ENCODE data around the gene ECI1. TPM values are rescaled to one million over a fixed set of nuclear protein-coding genes. Genes with fewer than 3 reads are reported as not detected.

ECI1 gene
- total RNA-seq, 1 experiment from 2014 or later, result 95.4 TPM

DNA sequence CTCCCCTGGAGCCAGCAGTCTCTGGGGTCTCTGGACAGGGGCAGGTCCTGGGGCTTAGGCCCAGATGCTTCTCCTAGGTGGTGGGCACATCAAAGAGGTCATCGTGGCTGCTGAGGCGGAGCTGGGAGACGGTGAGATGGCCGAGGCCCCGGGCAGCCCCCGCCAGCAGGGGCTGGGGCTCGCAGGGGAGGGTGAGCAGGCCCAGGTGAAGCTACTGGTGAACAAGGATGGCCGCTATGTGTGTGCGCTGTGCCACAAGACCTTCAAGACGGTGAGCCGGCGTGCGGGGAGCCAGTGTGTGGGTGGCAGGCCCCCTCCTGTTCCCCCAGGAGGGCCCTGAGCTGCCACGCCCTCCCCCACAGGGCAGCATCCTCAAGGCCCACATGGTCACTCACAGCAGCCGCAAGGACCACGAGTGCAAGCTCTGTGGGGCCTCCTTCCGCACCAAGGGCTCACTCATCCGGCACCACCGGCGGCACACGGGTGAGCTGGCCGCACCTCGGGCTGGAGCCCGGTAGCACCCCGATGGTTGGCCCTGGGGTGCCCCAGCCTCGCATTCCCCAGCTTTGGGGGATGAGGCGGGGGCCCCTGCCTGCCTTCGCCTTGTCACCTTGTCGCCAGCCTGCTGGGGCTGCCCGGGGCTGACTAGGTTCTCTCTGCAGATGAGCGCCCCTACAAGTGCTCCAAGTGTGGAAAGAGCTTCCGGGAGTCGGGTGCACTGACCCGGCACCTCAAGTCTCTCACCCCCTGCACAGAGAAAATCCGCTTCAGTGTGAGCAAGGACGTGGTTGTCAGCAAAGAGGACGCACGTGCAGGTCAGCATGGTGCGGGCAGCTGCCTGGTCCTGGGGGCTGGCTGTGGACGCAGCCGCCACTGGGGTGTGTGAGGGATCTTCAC is 19.0 kb downstream of the ECI1 start:
- H3K4me1 ChIP-seq (ENCODE audit: insufficient read depth, low read length), result no peaks in the 10 kb centered on the region
- no peak overlapping the region for H3K4ac ChIP-seq (ENCODE audit: low read depth, low read length)
- no peak overlapping the region for H3K18ac ChIP-seq (ENCODE audit: insufficient read length, low read depth, low read length)
- H3K79me2 ChIP-seq (ENCODE audit: insufficient read depth, low read length), result no peaks in the 10 kb centered on the region
- no peak overlapping the region for H4K91ac ChIP-seq (ENCODE audit: insufficient read length, low read depth, low read length)
- peaks cover 2% of the 10 kb centered on the region; the same call in 1 of the 2 replicates for H3K27me3 ChIP-seq (ENCODE audit: insufficient read depth, low read length)
- no peak overlapping the region for H2BK120ac ChIP-seq (ENCODE audit: low read depth, low read length, poor library complexity, severe bottlenecking)
- H3K4me1 Mint-ChIP-seq, result no peaks in the 10 kb centered on the region
- no peak overlapping the region for H2AFZ ChIP-seq (ENCODE audit: low read length)
- no peak overlapping the region for H3K14ac ChIP-seq (ENCODE audit: insufficient read depth, low read length)
- peaks cover 2 to 28% (median 18%) of the 10 kb centered on the region in 3 experiments; a peak in 6 of 7 replicates for H3K36me3 Mint-ChIP-seq (ENCODE audit: insufficient read depth in 1 of 3, low read depth in 3 of 3)
- no peak overlapping the region for H2BK12ac ChIP-seq (ENCODE audit: insufficient read length, low read depth, low read length)
- no peak for DNase-seq
- TF ChIP-seq, protein P1, sequence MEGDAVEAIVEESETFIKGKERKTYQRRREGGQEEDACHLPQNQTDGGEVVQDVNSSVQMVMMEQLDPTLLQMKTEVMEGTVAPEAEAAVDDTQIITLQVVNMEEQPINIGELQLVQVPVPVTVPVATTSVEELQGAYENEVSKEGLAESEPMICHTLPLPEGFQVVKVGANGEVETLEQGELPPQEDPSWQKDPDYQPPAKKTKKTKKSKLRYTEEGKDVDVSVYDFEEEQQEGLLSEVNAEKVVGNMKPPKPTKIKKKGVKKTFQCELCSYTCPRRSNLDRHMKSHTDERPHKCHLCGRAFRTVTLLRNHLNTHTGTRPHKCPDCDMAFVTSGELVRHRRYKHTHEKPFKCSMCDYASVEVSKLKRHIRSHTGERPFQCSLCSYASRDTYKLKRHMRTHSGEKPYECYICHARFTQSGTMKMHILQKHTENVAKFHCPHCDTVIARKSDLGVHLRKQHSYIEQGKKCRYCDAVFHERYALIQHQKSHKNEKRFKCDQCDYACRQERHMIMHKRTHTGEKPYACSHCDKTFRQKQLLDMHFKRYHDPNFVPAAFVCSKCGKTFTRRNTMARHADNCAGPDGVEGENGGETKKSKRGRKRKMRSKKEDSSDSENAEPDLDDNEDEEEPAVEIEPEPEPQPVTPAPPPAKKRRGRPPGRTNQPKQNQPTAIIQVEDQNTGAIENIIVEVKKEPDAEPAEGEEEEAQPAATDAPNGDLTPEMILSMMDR (conservative IDR thresholded peaks at IDR 0.05), result no peak
- peaks cover 12% of the 10 kb centered on the region for H3K23me2 ChIP-seq (ENCODE audit: insufficient read length, low read depth, low read length, poor library complexity, severe bottlenecking)
- H3K9me3 ChIP-seq (ENCODE audit: control insufficient read depth, low read depth, low read length), result no peaks in the 10 kb centered on the region
- no peak overlapping the region for H4K8ac ChIP-seq (replicated peaks; ENCODE audit: insufficient read length, low read depth, low read length)
- no peak overlapping the region for H3K9ac ChIP-seq (ENCODE audit: extremely low read depth, insufficient read length, low read length)
- no peak overlapping the region for H2AK5ac ChIP-seq (ENCODE audit: insufficient read length, low read length)
- H3K27me3 Mint-ChIP-seq (ENCODE audit: low read depth), result peaks cover 9% of the 10 kb centered on the region
- H2BK20ac ChIP-seq (ENCODE audit: low read depth, low read length, poor library complexity, severe bottlenecking), result no peak overlapping the region
- H3T11ph ChIP-seq (ENCODE audit: low read length), result no peak overlapping the region
- no peak overlapping the region for H3K27ac ChIP-seq (ENCODE audit: insufficient read length, low read depth, low read length)
- no peak overlapping the region for H2BK15ac ChIP-seq (ENCODE audit: low read depth, low read length)
- no peaks in the 10 kb centered on the region for H3K9me3 Mint-ChIP-seq
- no CpG with 5 or more reads among the region's 41 CpGs for WGBS (ENCODE audit: extremely low coverage, insufficient read length, low lambda C conversion rate)
- no peak overlapping the region for H3K4me3 Mint-ChIP-seq
- H4K20me1 ChIP-seq (ENCODE audit: control insufficient read depth, insufficient read depth, insufficient read length), result no peaks in the 10 kb centered on the region
- H3K23ac ChIP-seq (ENCODE audit: insufficient read length, low read depth, low read length), result no peak overlapping the region
- no peak overlapping the region for H4K5ac ChIP-seq (ENCODE audit: insufficient read length, low read depth, low read length)
- H3K56ac ChIP-seq (ENCODE audit: insufficient read length, low read depth, low read length), result no peak overlapping the region
- no peak overlapping the region for H3K27ac Mint-ChIP-seq
- H3K79me1 ChIP-seq (ENCODE audit: insufficient read depth, low read depth, low read length, poor library complexity, severe bottlenecking), result no peaks in the 10 kb centered on the region
- no peak overlapping the region for H3K4me2 ChIP-seq (ENCODE audit: insufficient read depth, insufficient read length, low read length)
- no peak overlapping the region for H2BK5ac ChIP-seq (ENCODE audit: insufficient read length, low read length)
